ENCODE results near the gene ELAC2. TPM values are rescaled to one million over a fixed set of nuclear protein-coding genes. Genes with fewer than 3 reads are reported as not detected.

The ELAC2 gene
- total RNA-seq, 1 experiment from 2014 or later = 62.7 TPM

DNA sequence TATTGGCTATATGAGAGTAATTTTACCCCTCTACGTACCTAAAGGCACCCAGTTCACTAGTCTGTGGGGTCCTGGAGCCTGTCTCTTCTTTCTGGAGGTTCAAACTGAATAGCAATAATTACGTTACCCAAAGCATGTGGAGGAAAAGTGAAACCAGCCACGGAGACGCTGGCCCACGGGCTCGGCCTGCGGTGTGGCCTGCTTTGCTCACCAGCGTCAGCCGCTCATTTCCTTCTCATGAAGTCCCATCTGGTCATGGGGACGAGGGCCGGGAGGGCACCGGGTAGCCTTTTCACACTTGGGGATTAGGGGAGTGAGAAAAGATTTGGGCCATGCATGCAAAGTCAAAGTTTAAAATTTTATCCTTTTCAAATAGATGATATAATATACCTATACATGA lies 26.9 kb downstream of the ELAC2 start:
- intact Hi-C loops (cut with micrococcal nuclease; ENCODE audit: unreplicated experiment) = no loop called here
- TF ChIP-seq EZH2 (IDR thresholded peaks at IDR 0.05; ENCODE audit: low read depth) = no peak
- TF ChIP-seq, protein P1, sequence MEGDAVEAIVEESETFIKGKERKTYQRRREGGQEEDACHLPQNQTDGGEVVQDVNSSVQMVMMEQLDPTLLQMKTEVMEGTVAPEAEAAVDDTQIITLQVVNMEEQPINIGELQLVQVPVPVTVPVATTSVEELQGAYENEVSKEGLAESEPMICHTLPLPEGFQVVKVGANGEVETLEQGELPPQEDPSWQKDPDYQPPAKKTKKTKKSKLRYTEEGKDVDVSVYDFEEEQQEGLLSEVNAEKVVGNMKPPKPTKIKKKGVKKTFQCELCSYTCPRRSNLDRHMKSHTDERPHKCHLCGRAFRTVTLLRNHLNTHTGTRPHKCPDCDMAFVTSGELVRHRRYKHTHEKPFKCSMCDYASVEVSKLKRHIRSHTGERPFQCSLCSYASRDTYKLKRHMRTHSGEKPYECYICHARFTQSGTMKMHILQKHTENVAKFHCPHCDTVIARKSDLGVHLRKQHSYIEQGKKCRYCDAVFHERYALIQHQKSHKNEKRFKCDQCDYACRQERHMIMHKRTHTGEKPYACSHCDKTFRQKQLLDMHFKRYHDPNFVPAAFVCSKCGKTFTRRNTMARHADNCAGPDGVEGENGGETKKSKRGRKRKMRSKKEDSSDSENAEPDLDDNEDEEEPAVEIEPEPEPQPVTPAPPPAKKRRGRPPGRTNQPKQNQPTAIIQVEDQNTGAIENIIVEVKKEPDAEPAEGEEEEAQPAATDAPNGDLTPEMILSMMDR (conservative IDR thresholded peaks at IDR 0.05) = no peak
- Histone ChIP-seq H4K20me1 (ENCODE audit: insufficient read depth) (no peaks in the 10 kb centered on the region), H3K9me2 (ENCODE audit: insufficient read depth) (no peaks in the 10 kb centered on the region), H2AFZ (no peak overlapping the region), H3K4me1 (replicated peaks; ENCODE audit: insufficient read depth) (no peaks in the 10 kb centered on the region), H3K4me3 (no peak overlapping the region), H3F3A (ENCODE audit: insufficient read depth, low read depth) (no peaks in the 10 kb centered on the region), H3K36me3 (ENCODE audit: low read depth) (no peaks in the 10 kb centered on the region), H3K9me3 (ENCODE audit: insufficient read depth, low read depth) (no peaks in the 10 kb centered on the region), H3K27me3 (ENCODE audit: insufficient read depth, low read depth) (no peaks in the 10 kb centered on the region), H3K79me2 (ENCODE audit: low read depth) (no peaks in the 10 kb centered on the region), H3K27ac (no peak overlapping the region), H3K4me2 (no peak overlapping the region)
- POLR2A ChIA-PET (ENCODE audit: unreplicated experiment) = no interaction called here
- DNase-seq = no peak
- no TSS peak for BruUV-seq (replicated peaks)
- CTCF ChIA-PET = no interaction called here

DNA sequence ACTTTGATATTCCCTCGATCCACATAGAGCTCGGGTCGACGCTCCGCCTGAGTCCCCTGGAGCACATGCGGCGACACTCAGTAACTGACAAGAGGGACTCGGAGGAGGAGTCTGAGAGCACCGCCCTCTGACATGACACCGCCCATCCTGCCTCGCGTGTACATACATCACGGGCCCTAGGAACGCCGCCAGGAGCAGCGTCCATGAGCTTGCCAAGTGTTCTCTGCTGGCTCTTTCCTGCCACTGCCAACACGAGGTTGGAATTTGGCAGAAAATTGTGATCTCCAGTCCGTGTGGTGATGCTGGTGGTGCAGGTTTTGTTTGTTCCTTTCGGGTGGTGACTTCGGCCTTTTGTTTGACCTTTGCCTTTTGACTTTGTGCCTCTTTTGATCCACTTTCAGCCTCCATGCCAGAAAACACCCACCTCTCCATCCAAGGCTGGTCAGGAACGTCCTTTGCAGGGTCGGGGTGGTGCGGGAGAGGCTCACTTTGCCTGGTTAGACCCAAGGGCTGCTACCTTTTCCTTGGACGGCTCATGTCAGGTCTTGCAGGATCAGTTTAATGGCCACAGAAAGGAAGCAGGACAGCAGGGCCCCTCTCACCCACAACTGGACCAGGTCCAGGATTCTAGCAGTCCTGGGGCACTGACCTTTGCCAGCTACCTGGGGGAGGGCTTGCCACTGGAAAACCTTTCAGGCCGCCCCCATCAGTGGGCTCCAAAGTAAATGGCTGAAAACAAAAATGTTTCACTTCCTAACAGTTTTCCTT lies 27.6 kb downstream of the ELAC2 start:
- Histone ChIP-seq H3K27me3 (ENCODE audit: insufficient read depth, low read depth) (no peaks in the 10 kb centered on the region), H3K4me3 (no peak overlapping the region), H3K27ac (no peak overlapping the region), H4K20me1 (ENCODE audit: insufficient read depth) (no peaks in the 10 kb centered on the region), H3K4me1 (replicated peaks; ENCODE audit: insufficient read depth) (no peaks in the 10 kb centered on the region), H3K4me2 (no peak overlapping the region), H3K79me2 (ENCODE audit: low read depth) (no peaks in the 10 kb centered on the region), H3K36me3 (ENCODE audit: low read depth) (no peaks in the 10 kb centered on the region), H3K9me3 (ENCODE audit: insufficient read depth, low read depth) (no peaks in the 10 kb centered on the region), H3K9me2 (ENCODE audit: insufficient read depth) (no peaks in the 10 kb centered on the region), H2AFZ (no peak overlapping the region), H3F3A (ENCODE audit: insufficient read depth, low read depth) (no peaks in the 10 kb centered on the region)
- TF ChIP-seq, protein P1 (conservative IDR thresholded peaks at IDR 0.05) = no peak
- TF ChIP-seq EZH2 (IDR thresholded peaks at IDR 0.05; ENCODE audit: low read depth) = no peak
- no TSS peak for BruUV-seq (replicated peaks)
- ChIA-PET POLR2A (ENCODE audit: unreplicated experiment) (no interaction called here), CTCF (no interaction called here)
- no peak for DNase-seq
- intact Hi-C loops (cut with micrococcal nuclease; ENCODE audit: unreplicated experiment) = no loop called here

DNA sequence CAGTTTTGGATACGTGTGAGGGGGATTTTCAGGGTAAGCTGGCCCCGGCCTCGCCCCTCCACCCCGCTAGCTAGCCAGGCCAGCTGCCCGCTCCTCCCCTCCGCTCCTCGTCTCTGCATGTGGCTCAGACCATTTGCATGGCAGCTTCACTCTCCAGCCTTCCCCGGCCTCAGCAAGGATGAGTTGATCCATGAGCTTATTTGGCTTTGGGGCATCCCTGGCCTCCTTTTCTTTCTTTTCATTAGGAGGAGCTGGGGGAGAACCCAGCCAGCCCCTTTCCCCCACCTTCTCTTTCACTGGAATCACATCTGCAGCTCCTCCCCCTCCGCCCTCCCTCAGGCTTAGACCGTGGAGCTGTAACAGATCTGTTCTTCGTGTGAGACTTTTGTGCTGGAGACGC lies 30.7 kb downstream of the ELAC2 start:
- TF ChIP-seq, protein P1 (conservative IDR thresholded peaks at IDR 0.05) = no peak
- no peak for TF ChIP-seq EZH2 (IDR thresholded peaks at IDR 0.05; ENCODE audit: low read depth)
- BruUV-seq (replicated peaks) = no TSS peak
- H2AFZ ChIP-seq = no peak overlapping the region
- H3K27ac ChIP-seq = no peak overlapping the region
- no peaks in the 10 kb centered on the region for H3K4me1 ChIP-seq (replicated peaks; ENCODE audit: insufficient read depth)
- H3K9me2 ChIP-seq (ENCODE audit: insufficient read depth) = no peaks in the 10 kb centered on the region
- ChIA-PET CTCF (no interaction called here), POLR2A (ENCODE audit: unreplicated experiment) (no interaction called here)
- H3K27me3 ChIP-seq (ENCODE audit: insufficient read depth, low read depth) = no peaks in the 10 kb centered on the region
- intact Hi-C loops (cut with micrococcal nuclease; ENCODE audit: unreplicated experiment) = no loop called here
- no peak overlapping the region for H3K4me3 ChIP-seq
- H4K20me1 ChIP-seq (ENCODE audit: insufficient read depth) = no peaks in the 10 kb centered on the region
- H3K79me2 ChIP-seq (ENCODE audit: low read depth) = no peaks in the 10 kb centered on the region
- H3F3A ChIP-seq (ENCODE audit: insufficient read depth, low read depth) = no peaks in the 10 kb centered on the region
- DNase-seq = no peak
- H3K4me2 ChIP-seq = no peak overlapping the region
- H3K36me3 ChIP-seq (ENCODE audit: low read depth) = no peaks in the 10 kb centered on the region
- H3K9me3 ChIP-seq (ENCODE audit: insufficient read depth, low read depth) = no peaks in the 10 kb centered on the region

All from PC-9 (cell line).